GM23338 (cell line): ENCODE measurements around the gene PTGR3. TPM values are rescaled to one million over a fixed set of nuclear protein-coding genes. Genes with fewer than 3 reads are reported as not detected.

ENCODE experiments used
- ATAC-seq: fragments of 200-7000 bp; cut with Tn5 transposase; 3 replicates; pipeline ENCODE4 v1.9.1; 2020
- DNase-seq: peaks from one replicate; pipeline ENCODE4 v3.0.0-alpha.2; 2015; ENCODE audit warnings: low spot score
- H2AFZ ChIP-seq: fragments of 200-600 bp; sonication (generic); 2 replicates; pipeline ENCODE4 v1.8.0; 2016; ENCODE audit warnings: antibody characterized with exemption, mild to moderate bottlenecking, moderate library complexity
- H3F3A ChIP-seq: fragments of 200-600 bp; sonication (generic); replicated peaks from 2 replicates; pipeline ENCODE4 v1.8.0; 2017; ENCODE audit warnings: antibody characterized with exemption, mixed run types, low read depth
- H3K27ac ChIP-seq: fragments of 200-600 bp; sonication (generic); 2 replicates; pipeline ENCODE4 v1.6.1; 2016; ENCODE audit warnings: low read depth
- H3K27me3 ChIP-seq: fragments of 200-600 bp; sonication (generic); 2 replicates; pipeline ENCODE4 v1.8.0; 2016; ENCODE audit warnings: mild to moderate bottlenecking, mixed run types, moderate library complexity; ENCODE audit not compliant: insufficient read depth
- H3K36me3 ChIP-seq: fragments of 200-600 bp; sonication (generic); 2 replicates; pipeline ENCODE4 v1.8.0; 2016; ENCODE audit warnings: mild to moderate bottlenecking; ENCODE audit not compliant: insufficient read depth
- H3K4me1 ChIP-seq: fragments of 200-600 bp; sonication (generic); 2 replicates; pipeline ENCODE4 v1.8.0; 2016; ENCODE audit warnings: mild to moderate bottlenecking, moderate library complexity; ENCODE audit not compliant: insufficient read depth
- H3K4me2 ChIP-seq: fragments of 200-600 bp; sonication (generic); 2 replicates; pipeline ENCODE4 v1.7.1; 2017; ENCODE audit warnings: mixed run types
- H3K4me3 ChIP-seq: fragments of 200-600 bp; sonication (generic); 2 replicates; pipeline ENCODE4 v1.6.1; 2016; ENCODE audit warnings: mixed run types
- H3K79me2 ChIP-seq: fragments of 200-600 bp; sonication (generic); replicated peaks from 2 replicates; pipeline ENCODE4 v1.8.0; 2017; ENCODE audit warnings: mild to moderate bottlenecking; ENCODE audit not compliant: insufficient read depth
- H3K9me2 ChIP-seq: fragments of 200-600 bp; sonication (generic); 2 replicates; pipeline ENCODE4 v1.8.0; 2017; ENCODE audit not compliant: insufficient read depth
- H4K20me1 ChIP-seq: fragments of 200-600 bp; sonication (generic); replicated peaks from 2 replicates; pipeline ENCODE4 v1.8.0; 2017; ENCODE audit warnings: mild to moderate bottlenecking; ENCODE audit not compliant: insufficient read depth
- H3K27ac Mint-ChIP-seq: 2 replicates; pipeline ENCODE4 v1.8.0; 2020; ENCODE audit warnings: inconsistent platforms, mild to moderate bottlenecking, moderate library complexity, mixed read lengths
- H3K27me3 Mint-ChIP-seq: 3 replicates; pipeline ENCODE4 v1.8.0; 2022; ENCODE audit warnings: low read depth, mild to moderate bottlenecking, moderate library complexity, mixed read lengths, inconsistent platforms; ENCODE audit not compliant: insufficient read depth, poor library complexity
- H3K36me3 Mint-ChIP-seq: 3 replicates; pipeline ENCODE4 v1.8.0; 2021; ENCODE audit warnings: low read depth, mild to moderate bottlenecking, inconsistent platforms, moderate library complexity, mixed read lengths
- H3K4me1 Mint-ChIP-seq: 3 replicates; pipeline ENCODE4 v1.8.0; 2020; ENCODE audit warnings: mild to moderate bottlenecking, inconsistent platforms, mixed read lengths
- H3K4me3 Mint-ChIP-seq: 3 replicates; pipeline ENCODE4 v1.8.0; 2021; ENCODE audit warnings: moderate library complexity, mild to moderate bottlenecking, inconsistent platforms, mixed read lengths
- H3K9me3 Mint-ChIP-seq: 3 replicates; pipeline ENCODE4 v1.8.0; 2020; ENCODE audit warnings: moderate library complexity, mild to moderate bottlenecking, inconsistent platforms, mixed read lengths
- CREB1 ChIP-seq: fragments of 250-450 bp; sonication (Bioruptor Pico); IDR thresholded peaks from 2 replicates; pipeline ENCODE4 v1.5.0; 2020; ENCODE audit warnings: low read depth, mild to moderate bottlenecking, moderate library complexity
- CTCF ChIP-seq, 2 experiments: fragments of 200-600 bp in 1 of 2; sonication (generic) in 1 of 2; conservative IDR thresholded peaks; 2 replicates each; pipeline versions ENCODE4 v1.5.1 to v1.6.1; 2016 to 2017; ENCODE audit warnings: antibody characterized with exemption in 2 of 2, low read depth in 2 of 2, mild to moderate bottlenecking in 2 of 2, moderate library complexity in 1 of 2
- EZH2 ChIP-seq: fragments of 200-600 bp; sonication (generic); IDR thresholded peaks from one replicate; pipeline ENCODE4 v1.8.0; 2017; ENCODE audit warnings: antibody characterized with exemption, mild to moderate bottlenecking, low read depth; ENCODE audit not compliant: unreplicated experiment
- EZH2phosphoT487 ChIP-seq: fragments of 200-600 bp; sonication (generic); IDR thresholded peaks from one replicate; pipeline ENCODE4 v1.8.1; 2018; ENCODE audit warnings: antibody characterized with exemption; ENCODE audit not compliant: unreplicated experiment
- JUNB ChIP-seq: IDR thresholded peaks from one replicate; pipeline ENCODE4 v1.6.1; 2016; ENCODE audit warnings: antibody characterized with exemption; ENCODE audit not compliant: unreplicated experiment
- NANOG ChIP-seq: IDR thresholded peaks from 2 replicates; pipeline ENCODE4 v1.6.1; 2016; ENCODE audit warnings: antibody characterized with exemption, borderline replicate concordance
- POLR2AphosphoS5 ChIP-seq: IDR thresholded peaks from 2 replicates; pipeline ENCODE4 v1.6.1; 2016; ENCODE audit warnings: antibody characterized with exemption, low read depth
- REST ChIP-seq: IDR thresholded peaks from one replicate; pipeline ENCODE4 v1.6.1; 2018; ENCODE audit warnings: antibody characterized with exemption; ENCODE audit not compliant: unreplicated experiment
- STAT1 ChIP-seq: IDR thresholded peaks from one replicate; pipeline ENCODE4 v1.6.1; 2016; ENCODE audit warnings: antibody characterized with exemption; ENCODE audit not compliant: unreplicated experiment
- ZNF114 ChIP-seq: fragments of 250-450 bp; sonication (Bioruptor Pico); IDR thresholded peaks from 2 replicates; pipeline ENCODE4 v1.5.0; 2020; ENCODE audit warnings: mild to moderate bottlenecking, moderate library complexity
- polyA plus RNA-seq: library from polyadenylated mRNA; unstranded; fragments of >200 nt; fragmentation: Nextera tagmentation; extraction: Ambion mirVana; gene quantifications from 2 replicates; pipeline ENCODE4 v1.2.1, GENCODE V29; 2016
- total RNA-seq: library from RNA; depleted of rRNA; stranded (reverse); fragments of >200 nt; shearing (Covaris generic); gene quantifications from 2 replicates; pipeline ENCODE4 v1.2.3, GENCODE V29; 2014

The PTGR3 gene
- total and polyA plus RNA-seq, 2 experiments from 2014 or later: 0.84 to 1.5 TPM

- Mint-ChIP-seq H3K9me3 (peaks cover 3% of the 10 kb centered on the region; the same call in 1 of the 3 replicates), H3K4me1 (peaks cover 52% of the 10 kb centered on the region), H3K36me3 (no peaks in the 10 kb centered on the region; the same call in 2 of the 3 replicates), H3K4me3 (peak overlapping the region; percentile 79), H3K27me3 (peaks cover 81% of the 10 kb centered on the region), H3K27ac (no peak overlapping the region)
- H3K9me2 ChIP-seq: no peaks in the 10 kb centered on the region
- H3K4me1 ChIP-seq: peaks cover 45% of the 10 kb centered on the region
- no peaks in the 10 kb centered on the region for H3K36me3 ChIP-seq
- H4K20me1 ChIP-seq: peaks cover 17% of the 10 kb centered on the region
- H3K4me2 ChIP-seq: peak overlapping the region; percentile 98
- ATAC-seq (no peak), DNase-seq (no peak)
- H3K4me3 ChIP-seq: peak overlapping the region; percentile 83
- H2AFZ ChIP-seq: peak overlapping the region; percentile 56; the same call in 1 of the 2 replicates
- H3K27ac ChIP-seq: no peak overlapping the region
- peaks cover 89% of the 10 kb centered on the region for H3K27me3 ChIP-seq
- H3F3A ChIP-seq: peaks cover 9% of the 10 kb centered on the region; the same call in 1 of the 2 replicates
- no peaks in the 10 kb centered on the region for H3K79me2 ChIP-seq
- no peak for TF ChIP-seq CTCF (conservative IDR thresholded peaks at IDR 0.05; ENCODE audit: low read depth in 2 of 2)
- peak; percentile 75 for TF ChIP-seq EZH2
These were observed 1.4 kb downstream of the PTGR3 start for GRCh38 chr18:75207310-75208154.

- Histone ChIP-seq H3F3A (peaks cover 9% of the 10 kb centered on the region; the same call in 1 of the 2 replicates), H4K20me1 (peaks cover 17% of the 10 kb centered on the region), H3K9me2 (no peaks in the 10 kb centered on the region), H3K27ac (no peak overlapping the region), H2AFZ (no peak overlapping the region), H3K4me2 (peak overlapping the region; percentile 98), H3K79me2 (no peaks in the 10 kb centered on the region), H3K4me3 (peak overlapping the region; percentile 83), H3K27me3 (peaks cover 88% of the 10 kb centered on the region), H3K36me3 (no peaks in the 10 kb centered on the region), H3K4me1 (peaks cover 39% of the 10 kb centered on the region)
- peak; percentile 46 for DNase-seq
- H3K36me3 Mint-ChIP-seq: no peaks in the 10 kb centered on the region; the same call in 2 of the 3 replicates
- peaks cover 50% of the 10 kb centered on the region for H3K4me1 Mint-ChIP-seq
- H3K9me3 Mint-ChIP-seq: peaks cover 3% of the 10 kb centered on the region; the same call in 1 of the 3 replicates
- 0 out of 3 replicates have a peak, but pooled peaks have one; percentile 2 for ATAC-seq
- no peak overlapping the region for H3K27ac Mint-ChIP-seq
- peaks cover 80% of the 10 kb centered on the region for H3K27me3 Mint-ChIP-seq
- peak overlapping the region; percentile 79 for H3K4me3 Mint-ChIP-seq
- TF ChIP-seq ZNF114 (no peak), CTCF (conservative IDR thresholded peaks at IDR 0.05; ENCODE audit: low read depth in 2 of 2) (no peak), EZH2 (no peak), EZH2phosphoT487 (no peak), REST (no peak), NANOG (no peak), JUNB (no peak), CREB1 (CRISPR knock-in tag) (no peak), POLR2AphosphoS5 (no peak), STAT1 (no peak)
These were observed 2.3 kb downstream of the PTGR3 start for GRCh38 chr18:75206452-75207309.
